NCI-H1048 (cell line): ENCODE results near the gene OR4A5.
"Not testable (repeated sequence)": the region's sequence is repeated elsewhere in the genome, so short reads cannot be mapped to it uniquely, and the experiment has no call there.

Source experiments
- DNase-seq: peaks from one replicate; lab custom pipeline; 2025; lab: John Stamatoyannopoulos, UW

The OR4A5 gene, protein sequence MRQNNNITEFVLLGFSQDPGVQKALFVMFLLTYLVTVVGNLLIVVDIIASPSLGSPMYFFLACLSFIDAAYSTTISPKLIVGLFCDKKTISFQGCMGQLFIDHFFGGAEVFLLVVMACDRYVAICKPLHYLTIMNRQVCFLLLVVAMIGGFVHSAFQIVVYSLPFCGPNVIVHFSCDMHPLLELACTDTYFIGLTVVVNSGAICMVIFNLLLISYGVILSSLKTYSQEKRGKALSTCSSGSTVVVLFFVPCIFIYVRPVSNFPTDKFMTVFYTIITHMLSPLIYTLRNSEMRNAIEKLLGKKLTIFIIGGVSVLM

DNA sequence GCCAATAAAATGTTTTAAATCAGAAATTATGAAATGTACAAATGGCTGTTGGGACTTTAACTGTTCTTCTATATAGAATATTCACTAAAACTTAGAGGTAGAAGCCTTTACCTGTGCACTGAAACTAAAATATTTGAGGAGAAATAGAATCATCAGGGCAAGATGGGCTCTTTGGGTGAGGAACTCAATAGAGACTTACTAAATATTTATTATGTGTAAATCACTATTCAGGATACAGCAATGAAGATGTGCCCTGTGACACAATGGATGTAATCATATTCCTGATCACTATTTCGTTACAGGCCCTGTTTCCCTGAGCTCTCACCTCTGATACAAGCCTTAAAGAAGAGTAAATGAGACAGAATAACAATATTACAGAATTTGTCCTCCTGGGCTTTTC, at the start of gene OR4A5:
OR4A5 (plus strand) TSS at position 301 of the 400 bp plus-strand sequence; CDS start at position 354, 53 bp downstream.
- not testable (repeated sequence) for DNase-seq

DNA sequence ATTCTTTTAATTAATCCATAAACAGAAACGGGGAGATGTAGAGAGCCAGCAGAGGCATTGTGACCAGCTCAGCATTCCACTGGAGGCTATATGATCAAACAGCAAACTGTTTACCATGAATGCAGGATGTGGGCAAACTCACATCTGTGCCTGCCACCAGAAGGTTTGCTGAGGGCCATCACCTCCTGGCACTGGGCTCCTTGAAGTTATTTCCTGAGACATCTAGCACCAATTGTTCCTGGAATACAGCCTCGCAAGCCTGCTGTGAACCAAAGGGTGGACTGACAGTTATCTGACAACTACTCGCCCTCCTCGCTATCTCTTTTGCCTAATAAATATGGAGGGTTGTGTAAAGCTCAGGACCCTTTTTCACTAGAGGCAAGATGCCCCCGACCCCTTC, 13.5 kb downstream of the OR4A5 start:
- not testable (repeated sequence) for DNase-seq
